Hepatocyte (in vitro differentiated cells): ENCODE data around the gene INPP5D.
"Not testable (repeated sequence)": the region's sequence is repeated elsewhere in the genome, so short reads cannot be mapped to it uniquely, and the experiment has no call there.

Experiments
- EZH2 ChIP-seq: fragments of 200-600 bp; sonication (generic); IDR thresholded peaks from 2 replicates; pipeline ENCODE4 v1.6.1; 2016; ENCODE audit warnings: antibody characterized with exemption, mild to moderate bottlenecking, borderline replicate concordance
- TF ChIP-seq, protein P1 (sequence below): fragments of 200-600 bp; sonication (generic); IDR thresholded peaks from 2 replicates; pipeline ENCODE4 v1.5.1; 2016; ENCODE audit warnings: antibody characterized with exemption, mild to moderate bottlenecking; ENCODE audit not compliant: poor library complexity

DNA sequence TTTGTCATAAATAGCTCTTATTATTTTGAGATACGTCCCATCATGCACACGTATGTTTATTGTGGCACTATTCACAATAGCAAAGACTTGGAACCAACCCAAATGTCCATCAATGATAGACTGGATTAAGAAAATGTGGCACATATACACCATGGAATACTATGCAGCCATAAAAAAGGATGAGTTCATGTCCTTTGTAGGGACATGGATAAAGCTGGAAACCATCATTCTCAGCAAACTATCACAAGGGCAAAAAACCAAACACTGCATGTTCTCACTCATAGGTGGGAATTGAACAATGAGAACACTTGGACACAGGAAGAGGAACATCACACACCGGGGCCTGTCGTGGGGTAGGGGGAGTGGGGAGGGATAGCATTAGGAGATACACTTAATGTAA lies 40.5 kb upstream of the INPP5D start:
- TF ChIP-seq, protein P1, sequence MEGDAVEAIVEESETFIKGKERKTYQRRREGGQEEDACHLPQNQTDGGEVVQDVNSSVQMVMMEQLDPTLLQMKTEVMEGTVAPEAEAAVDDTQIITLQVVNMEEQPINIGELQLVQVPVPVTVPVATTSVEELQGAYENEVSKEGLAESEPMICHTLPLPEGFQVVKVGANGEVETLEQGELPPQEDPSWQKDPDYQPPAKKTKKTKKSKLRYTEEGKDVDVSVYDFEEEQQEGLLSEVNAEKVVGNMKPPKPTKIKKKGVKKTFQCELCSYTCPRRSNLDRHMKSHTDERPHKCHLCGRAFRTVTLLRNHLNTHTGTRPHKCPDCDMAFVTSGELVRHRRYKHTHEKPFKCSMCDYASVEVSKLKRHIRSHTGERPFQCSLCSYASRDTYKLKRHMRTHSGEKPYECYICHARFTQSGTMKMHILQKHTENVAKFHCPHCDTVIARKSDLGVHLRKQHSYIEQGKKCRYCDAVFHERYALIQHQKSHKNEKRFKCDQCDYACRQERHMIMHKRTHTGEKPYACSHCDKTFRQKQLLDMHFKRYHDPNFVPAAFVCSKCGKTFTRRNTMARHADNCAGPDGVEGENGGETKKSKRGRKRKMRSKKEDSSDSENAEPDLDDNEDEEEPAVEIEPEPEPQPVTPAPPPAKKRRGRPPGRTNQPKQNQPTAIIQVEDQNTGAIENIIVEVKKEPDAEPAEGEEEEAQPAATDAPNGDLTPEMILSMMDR = not testable (repeated sequence)
- TF ChIP-seq EZH2 = not testable (repeated sequence)
